Choroid plexus epithelial cell (primary cell): ENCODE measurements around the gene PRKCE.
A peak's percentile ranks its signal among the peaks of the same experiment; 100 is the strongest.

Experiments
- DNase-seq: peaks from one replicate; pipeline ENCODE4 v3.0.0-alpha.2; 2010; ENCODE audit warnings: low read depth
- H3K4me3 ChIP-seq: 2 replicates; pipeline ENCODE4 v1.5.1; 2011; ENCODE audit warnings: low read depth, mild to moderate bottlenecking, control low read depth, low read length, moderate library complexity
- CTCF ChIP-seq: conservative IDR thresholded peaks from 2 replicates; pipeline ENCODE4 v1.5.1; 2011; ENCODE audit warnings: low read depth, mild to moderate bottlenecking, control low read depth, inconsistent platforms, low read length, moderate library complexity

PRKCE gene

GRCh38 chr2:46008091-46008870, 356.8 kb downstream of the PRKCE start:
- peak; percentile 63 for DNase-seq
- no peak overlapping the region for H3K4me3 ChIP-seq
- TF ChIP-seq CTCF: no peak

DNA sequence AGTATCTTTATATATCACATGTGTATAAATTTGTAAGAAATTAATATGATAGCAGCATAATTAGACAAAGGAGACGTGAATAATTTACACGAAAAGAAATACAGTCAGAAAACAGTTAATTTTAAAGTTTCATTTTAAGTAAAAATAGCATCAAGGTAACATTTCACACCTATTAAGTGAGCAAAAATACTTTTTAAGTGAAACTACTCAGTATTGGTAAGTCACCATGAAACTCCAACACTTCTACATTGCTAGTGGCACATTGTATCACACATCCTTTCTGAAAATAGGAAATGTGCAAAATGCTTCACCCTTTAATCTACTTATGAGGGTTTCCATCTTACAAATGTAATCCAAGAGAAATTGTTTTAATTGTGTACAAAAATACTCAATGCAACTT, 357.8 kb downstream of the PRKCE start:
- no peak for TF ChIP-seq CTCF
- no peak for DNase-seq
- no peak overlapping the region for H3K4me3 ChIP-seq

- no peak overlapping the region for H3K4me3 ChIP-seq
- TF ChIP-seq CTCF: no peak
- no peak for DNase-seq
Observed at GRCh38 chr2:46009772-46010171, 358.3 kb downstream of the PRKCE start.

GRCh38 chr2:46010223-46010924, 358.9 kb downstream of the PRKCE start:
- TF ChIP-seq CTCF: no peak
- no peak overlapping the region for H3K4me3 ChIP-seq

GRCh38 chr2:46010925-46011490, 359.5 kb downstream of the PRKCE start:
- DNase-seq: peak; percentile 79
- TF ChIP-seq CTCF: peak; percentile 67
- H3K4me3 ChIP-seq: no peak overlapping the region

More at GRCh38 chr2:46010223-46010924, 358.9 kb downstream of the PRKCE start:
- DNase-seq: no peak

- H3K4me3 ChIP-seq: no peak overlapping the region
- no peak for TF ChIP-seq CTCF
- no peak for DNase-seq
Observed at GRCh38 chr2:46012618-46013240, 361.3 kb downstream of the PRKCE start.
